Endothelial cell of umbilical vein (primary cell): ENCODE results near the gene RAB3C. TPM values are rescaled to one million over a fixed set of nuclear protein-coding genes. Genes with fewer than 3 reads are reported as not detected.

Source experiments
- BruUV-seq: library from RNA; stranded (reverse); fragments of 400-500 nt; replicated peaks from 2 replicates; lab custom pipeline; 2021; lab: Mats Ljungman, UMichigan
- CTCF ChIA-PET: fragments of 300-600, 350-600 bp; sonication (Branson Sonifier 250); formaldehyde crosslinking; loops from one replicate; lab custom pipeline; 2021; ENCODE audit warnings: antibody characterized with exemption, inconsistent platforms; lab: Charles Lee
- POLR2A ChIA-PET: fragments of 300-600, 350-600 bp; sonication (Branson Sonifier 250); formaldehyde crosslinking; loops from one replicate; lab custom pipeline; 2021; ENCODE audit warnings: antibody characterized with exemption, inconsistent platforms; lab: Charles Lee
- DNase-seq: peaks from one replicate; pipeline ENCODE4 v3.0.0-alpha.2; 2011; ENCODE audit warnings: low read depth, low spot score
- FAIRE-seq: peaks from 2 replicates; lab custom pipeline; 2011; peaks lifted over from hg19 to GRCh38; lab: Jason Lieb, UNC
- H2AFZ ChIP-seq: 2 replicates; pipeline ENCODE4 v1.6.0; 2012; ENCODE audit warnings: low read depth, low read length, control low read depth, inconsistent platforms
- H3K27ac ChIP-seq: 2 replicates; pipeline ENCODE4 v1.5.1; 2011; ENCODE audit warnings: low read depth, mild to moderate bottlenecking, control low read depth, low read length, moderate library complexity; ENCODE audit not compliant: insufficient read depth
- H3K27me3 ChIP-seq, 2 experiments: 2 replicates each; pipeline versions ENCODE4 v1.6.0 to v1.6.1; 2011; ENCODE audit warnings: low read length in 2 of 2, mixed read lengths in 1 of 2; ENCODE audit not compliant: control insufficient read depth in 2 of 2, insufficient read depth in 2 of 2
- H3K36me3 ChIP-seq, 2 experiments: 2 replicates in 1 of 2; 3 replicates in 1 of 2; pipeline ENCODE4 v1.5.1; 2011; ENCODE audit warnings: low read length in 2 of 2, mild to moderate bottlenecking in 1 of 2, moderate library complexity in 1 of 2; ENCODE audit not compliant: control insufficient read depth in 2 of 2, insufficient read depth in 2 of 2; ENCODE audit errors: extremely low read depth in 1 of 2
- H3K4me1 ChIP-seq: 3 replicates; pipeline ENCODE4 v1.5.1; 2011; ENCODE audit warnings: mild to moderate bottlenecking, low read length; ENCODE audit not compliant: control insufficient read depth, insufficient read depth; ENCODE audit errors: extremely low read depth
- H3K4me2 ChIP-seq: 2 replicates; pipeline ENCODE4 v1.6.1; 2011; ENCODE audit warnings: low read length, control low read depth, mixed read lengths; ENCODE audit not compliant: insufficient read depth
- H3K4me3 ChIP-seq, 3 experiments: fragments of 200-600 bp in 1 of 3; sonication (generic), shearing (Covaris generic) in 1 of 3; replicated peaks in 1 of 3; 2 replicates each; pipeline ENCODE4 v1.5.1; 2011 to 2016; ENCODE audit warnings: control low read depth in 3 of 3, low read length in 3 of 3, mild to moderate bottlenecking in 2 of 3, inconsistent platforms in 1 of 3, low read depth in 1 of 3, moderate library complexity in 1 of 3; ENCODE audit not compliant: insufficient read depth in 1 of 3
- H3K79me2 ChIP-seq: 2 replicates; pipeline ENCODE4 v1.6.0; 2012; ENCODE audit warnings: low read length, inconsistent platforms; ENCODE audit not compliant: control insufficient read depth, insufficient read depth
- H3K9ac ChIP-seq: replicated peaks from 2 replicates; pipeline ENCODE3; 2011; ENCODE audit warnings: low read length, control low read depth; ENCODE audit not compliant: insufficient read depth; ENCODE audit errors: extremely low read depth
- H3K9me1 ChIP-seq: replicated peaks from 3 replicates; pipeline ENCODE4 v1.6.0; 2011; ENCODE audit warnings: mild to moderate bottlenecking, low read length; ENCODE audit not compliant: control insufficient read depth, insufficient read depth; ENCODE audit errors: extremely low read depth
- H3K9me3 ChIP-seq: replicated peaks from 2 replicates; pipeline ENCODE4 v1.5.1; 2012; ENCODE audit warnings: low read length, inconsistent platforms; ENCODE audit not compliant: control insufficient read depth, insufficient read depth
- H4K20me1 ChIP-seq: replicated peaks from 2 replicates; pipeline ENCODE3; 2011; ENCODE audit warnings: mild to moderate bottlenecking, low read length; ENCODE audit not compliant: control insufficient read depth, insufficient read depth; ENCODE audit errors: extremely low read depth
- EZH2 ChIP-seq: IDR thresholded peaks from 2 replicates; pipeline ENCODE4 v1.6.1; 2012; ENCODE audit warnings: borderline replicate concordance, low read depth, mild to moderate bottlenecking, moderate library complexity, low read length, inconsistent platforms; ENCODE audit not compliant: severe bottlenecking
- GATA2 ChIP-seq: IDR thresholded peaks from 2 replicates; pipeline ENCODE4 v1.7.0; 2011; ENCODE audit warnings: low read depth, mild to moderate bottlenecking, moderate library complexity, mixed read lengths, low read length; ENCODE audit not compliant: insufficient read length, insufficient read depth
- JUN ChIP-seq: IDR thresholded peaks from 2 replicates; pipeline ENCODE4 v1.6.1; 2011; ENCODE audit warnings: borderline replicate concordance, low read depth; ENCODE audit not compliant: insufficient read length, insufficient read depth
- MAX ChIP-seq: IDR thresholded peaks from 2 replicates; pipeline ENCODE4 v1.6.1; 2011; ENCODE audit not compliant: insufficient read depth, insufficient read length
- MYC ChIP-seq: IDR thresholded peaks from one replicate; pipeline ENCODE4 v1.6.1; 2011; ENCODE audit warnings: mild to moderate bottlenecking, low read depth, low read length
- POLR2AphosphoS5 ChIP-seq: IDR thresholded peaks from 2 replicates; pipeline ENCODE4 v1.6.1; 2012; ENCODE audit warnings: low read depth, mild to moderate bottlenecking, control low read depth, low read length, moderate library complexity; ENCODE audit not compliant: insufficient read depth
- dilution Hi-C: fragments of 300-500 bp; cut with MboI; formaldehyde crosslinking; loops from one replicate; pipeline ENCODE4 v1.15.0; 2019; ENCODE audit warnings: low sequenced_read_pairs; ENCODE audit not compliant: extremely low pct_ligation_motif_present
- intact Hi-C: fragments of 100-400 bp; cut with micrococcal nuclease; formaldehyde crosslinking; loops from one replicate; pipeline ENCODE4 v1.10.0; 2022
- polyA plus RNA-seq, 4 experiments: library from polyadenylated mRNA; depleted of rRNA in 3 of 4; stranded (reverse) in 3 of 4; unstranded in 1 of 4; fragments of >200 nt; gene quantifications; 2 replicates each; pipeline versions ENCODE4 v1.2.1 to v1.2.3, GENCODE V29; 2011 to 2012; ENCODE audit warnings: missing spikeins in 1 of 4
- total RNA-seq: library from RNA; stranded (reverse); gene quantifications from 2 replicates; pipeline ENCODE4 v1.2.3, GENCODE V29; 2021

Gene RAB3C
- total and polyA plus RNA-seq, 2 donors (not counting 3 experiments of a cell fraction or from before 2014, with no cell fraction given), result 0.04 to 0.66 TPM

- intact Hi-C loops, result no loop called here
- H3K79me2 ChIP-seq, result no peaks in the 10 kb centered on the region
- H3K4me3 ChIP-seq, result no peak overlapping the region
- H3K9me1 ChIP-seq, result no peaks in the 10 kb centered on the region
- TF ChIP-seq MAX (no peak), MYC (no peak), JUN (no peak), GATA2 (no peak), POLR2AphosphoS5 (no peak)
- POLR2A ChIA-PET, result no interaction called here
- no peaks in the 10 kb centered on the region for H3K36me3 ChIP-seq
- FAIRE-seq, result no peak
- no peaks in the 10 kb centered on the region for H4K20me1 ChIP-seq
- H3K4me2 ChIP-seq, result no peak overlapping the region
- DNase-seq, result peak; percentile 4
- no peak overlapping the region for H2AFZ ChIP-seq
- H3K27me3 ChIP-seq, result peaks cover 0 to 16% of the 10 kb centered on the region in 2 experiments
- dilution Hi-C loops, result no loop called here
- BruUV-seq, result no TSS peak
- CTCF ChIA-PET, result interaction anchor here (0.8 to 10.5 kb wide), 4 partner anchors 13 to 312 kb away, joined by 3 to 110 read pairs (median 4); no protein-coding TSS in a partner anchor
- no peaks in the 10 kb centered on the region for H3K9me3 ChIP-seq
- H3K27ac ChIP-seq, result no peak overlapping the region
- no peaks in the 10 kb centered on the region for H3K4me1 ChIP-seq
- H3K9ac ChIP-seq, result no peak overlapping the region
Measured at GRCh38 chr5:58810086-58810485, 227.2 kb downstream of the RAB3C start.

GRCh38 chr5:58813855-58814254, 231.0 kb downstream of the RAB3C start:
- POLR2A ChIA-PET, result no interaction called here
- FAIRE-seq (no peak), DNase-seq (no peak)
- H3K27ac ChIP-seq, result no peak overlapping the region
- intact Hi-C loops, result loop anchor here (1.0 kb wide), 2 partner anchors 232 to 316 kb away; no protein-coding TSS in a partner anchor
- no peak overlapping the region for H3K9ac ChIP-seq
- no peaks in the 10 kb centered on the region for H3K4me1 ChIP-seq
- no peaks in the 10 kb centered on the region for H3K9me1 ChIP-seq
- no peak overlapping the region for H3K4me3 ChIP-seq
- TF ChIP-seq POLR2AphosphoS5, result no peak
- TF ChIP-seq MAX, result no peak
- no peak for TF ChIP-seq EZH2
- no peaks in the 10 kb centered on the region for H3K9me3 ChIP-seq
- H3K36me3 ChIP-seq, result no peaks in the 10 kb centered on the region
- H3K27me3 ChIP-seq, result peaks cover 0 to 4% of the 10 kb centered on the region in 2 experiments
- no peak overlapping the region for H3K4me2 ChIP-seq
- H3K79me2 ChIP-seq, result no peaks in the 10 kb centered on the region
- CTCF ChIA-PET, result interaction anchor here (0.6 to 10.5 kb wide), 7 partner anchors 8 to 316 kb away, joined by 3 to 110 read pairs (median 9); partner anchors contain the start of gene RAB3C
- dilution Hi-C loops, result no loop called here
- H2AFZ ChIP-seq, result no peak overlapping the region
- no peaks in the 10 kb centered on the region for H4K20me1 ChIP-seq
- no TSS peak for BruUV-seq
